Spleen (tissue), 7 donors: ENCODE measurements around the gene HNRNPR.

Experiments
- POLR2AphosphoS5 ChIP-seq, 3 donors: sonication (generic); formaldehyde crosslinking; IDR thresholded peaks; one replicate each; pipeline ENCODE4 v1.5.1; 2017; ENCODE audit warnings: antibody characterized with exemption in 3 of 3
- TF ChIP-seq, protein P1 (sequence below), 11 experiments: fragments of 200-600 bp in 7 of 11; fragments of 450-650 bp in 4 of 11; sonication (generic) in 4 of 11; IDR thresholded peaks in 8 of 11; conservative IDR thresholded peaks in 3 of 11; 1 replicate in 7 of 11; 2 replicates in 4 of 11; pipeline versions ENCODE4 v1.4.0 to v1.8.0; 2016 to 2021; ENCODE audit warnings: antibody characterized with exemption in 11 of 11, inconsistent platforms in 4 of 11, mild to moderate bottlenecking in 1 of 11
- donor health status: DM: no; HTN: no; CAD: no; lungs with moderate emphysema.
- donor health status: DM: no; HTN: no; CAD: no.
- donor health status: DM: no; HTN: no; CAD: no.

- TF ChIP-seq, protein P1, sequence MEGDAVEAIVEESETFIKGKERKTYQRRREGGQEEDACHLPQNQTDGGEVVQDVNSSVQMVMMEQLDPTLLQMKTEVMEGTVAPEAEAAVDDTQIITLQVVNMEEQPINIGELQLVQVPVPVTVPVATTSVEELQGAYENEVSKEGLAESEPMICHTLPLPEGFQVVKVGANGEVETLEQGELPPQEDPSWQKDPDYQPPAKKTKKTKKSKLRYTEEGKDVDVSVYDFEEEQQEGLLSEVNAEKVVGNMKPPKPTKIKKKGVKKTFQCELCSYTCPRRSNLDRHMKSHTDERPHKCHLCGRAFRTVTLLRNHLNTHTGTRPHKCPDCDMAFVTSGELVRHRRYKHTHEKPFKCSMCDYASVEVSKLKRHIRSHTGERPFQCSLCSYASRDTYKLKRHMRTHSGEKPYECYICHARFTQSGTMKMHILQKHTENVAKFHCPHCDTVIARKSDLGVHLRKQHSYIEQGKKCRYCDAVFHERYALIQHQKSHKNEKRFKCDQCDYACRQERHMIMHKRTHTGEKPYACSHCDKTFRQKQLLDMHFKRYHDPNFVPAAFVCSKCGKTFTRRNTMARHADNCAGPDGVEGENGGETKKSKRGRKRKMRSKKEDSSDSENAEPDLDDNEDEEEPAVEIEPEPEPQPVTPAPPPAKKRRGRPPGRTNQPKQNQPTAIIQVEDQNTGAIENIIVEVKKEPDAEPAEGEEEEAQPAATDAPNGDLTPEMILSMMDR (IDR thresholded peaks at IDR 0.05 in 8 of 11, conservative IDR thresholded peaks at IDR 0.05 in 3 of 11): no peak
- TF ChIP-seq POLR2AphosphoS5 (IDR thresholded peaks at IDR 0.05): no peak
These were observed 70.5 kb downstream of the HNRNPR start for GRCh38 chr1:23273450-23274133.
